Measurements from ENCODE around the gene EXD3. TPM values are rescaled to one million over a fixed set of nuclear protein-coding genes. Genes with fewer than 3 reads are reported as not detected.

EXD3 gene
- total and polyA plus RNA-seq, 9 of the 15 experiments (the other 6 are each of a cell fraction or from before 2014, with no cell fraction given): 0.29 to 12.5 (median 3.9) TPM

GRCh38 chr9:137429974-137430722, 7.2 kb upstream of the EXD3 start (continued):
- TF ChIP-seq MGA (IDR thresholded peaks at IDR 0.05) (no peak), USF1 (CRISPR knock-in tag; IDR thresholded peaks at IDR 0.05) (peak; percentile 69), CBX1 (IDR thresholded peaks at IDR 0.05; ENCODE audit: low read depth) (0 out of 2 replicates have a peak, but pooled peaks have one; percentile 40), TBP (optimal IDR thresholded peaks at IDR 0.05; ENCODE audit: low read depth, low read length) (peak; percentile 43), ZBTB7A (IDR thresholded peaks at IDR 0.05; ENCODE audit: borderline replicate concordance, control insufficient read depth, low read depth, low read length) (0 out of 2 replicates have a peak, but pooled peaks have one; percentile 25), BACH1 (tag; IDR thresholded peaks at IDR 0.05) (no peak), TCF7L2 (IDR thresholded peaks at IDR 0.05; ENCODE audit: low read depth, low read length) (no peak), NFXL1 (CRISPR knock-in tag; IDR thresholded peaks at IDR 0.05) (no peak), HSF4 (CRISPR knock-in tag; IDR thresholded peaks at IDR 0.05; ENCODE audit: borderline replicate concordance) (no peak), ZKSCAN3 (CRISPR knock-in tag; IDR thresholded peaks at IDR 0.05) (no peak), RBBP5 (IDR thresholded peaks at IDR 0.05; ENCODE audit: borderline replicate concordance, insufficient read depth, low read length, poor library complexity, severe bottlenecking) (peak; percentile 22), RB1 (IDR thresholded peaks at IDR 0.05; ENCODE audit: low read depth) (peak; percentile 49; the same call in 1 of the 2 replicates), ZNF277 (CRISPR knock-in tag; IDR thresholded peaks at IDR 0.05; ENCODE audit: borderline replicate concordance) (no peak), CREM (IDR thresholded peaks at IDR 0.05; ENCODE audit: low read depth) (peak; percentile 67)
